Caco-2 (cell line): Measurements from ENCODE around the gene CCDC178. TPM values are rescaled to one million over a fixed set of nuclear protein-coding genes. Genes with fewer than 3 reads are reported as not detected.

Experiments
- BruUV-seq: library from RNA; stranded (reverse); fragments of 400-500 nt; replicated peaks from 2 replicates; lab custom pipeline; 2021; lab: Mats Ljungman, UMichigan
- CTCF ChIA-PET: fragments of 300-600 bp; sonication (Branson Sonifier 250); formaldehyde crosslinking; loops from one replicate; lab custom pipeline; 2022; ENCODE audit warnings: antibody characterized with exemption; lab: Charles Lee
- POLR2A ChIA-PET: fragments of 300-600 bp; sonication (Branson Sonifier 250); formaldehyde crosslinking; loops from one replicate; lab custom pipeline; 2022; ENCODE audit warnings: antibody characterized with exemption; lab: Charles Lee
- DNase-seq, 2 experiments: peaks; one replicate each; pipeline versions ENCODE4 v3.0.0 to v3.0.0-alpha.2; 2020 to 2022
- H3K27me3 ChIP-seq: replicated peaks from 2 replicates; pipeline ENCODE4 v1.6.0; 2011; ENCODE audit warnings: low read length; ENCODE audit not compliant: control insufficient read depth, insufficient read depth
- H3K36me3 ChIP-seq: 2 replicates; pipeline ENCODE4 v1.5.1; 2011; ENCODE audit warnings: low read length; ENCODE audit not compliant: control insufficient read depth, insufficient read depth
- H3K4me1 ChIP-seq: fragments of 250-450 bp; sonication (Bioruptor Pico); 2 replicates; pipeline ENCODE4 v1.5.1; 2020; ENCODE audit warnings: mild to moderate bottlenecking
- H3K4me3 ChIP-seq: 2 replicates; pipeline ENCODE4 v1.5.1; 2011; ENCODE audit warnings: low read depth, mild to moderate bottlenecking, control low read depth, low read length
- H3K9me3 ChIP-seq: fragments of 250-450 bp; sonication (Bioruptor Pico); 2 replicates; pipeline ENCODE4 v1.5.1; 2020; ENCODE audit warnings: mild to moderate bottlenecking, moderate library complexity
- H3K27ac Mint-ChIP-seq: one replicate; pipeline ENCODE4 v1.8.0; 2022; ENCODE audit warnings: mixed read lengths; ENCODE audit not compliant: unreplicated experiment
- H3K27me3 Mint-ChIP-seq: one replicate; pipeline ENCODE4 v1.8.0; 2022; ENCODE audit warnings: mixed read lengths; ENCODE audit not compliant: insufficient read depth, unreplicated experiment
- H3K36me3 Mint-ChIP-seq: one replicate; pipeline ENCODE4 v1.8.0; 2022; ENCODE audit warnings: mild to moderate bottlenecking, mixed read lengths; ENCODE audit not compliant: insufficient read depth, unreplicated experiment
- H3K4me1 Mint-ChIP-seq: one replicate; pipeline ENCODE4 v1.8.0; 2022; ENCODE audit warnings: low read depth, mixed read lengths; ENCODE audit not compliant: unreplicated experiment
- H3K4me3 Mint-ChIP-seq: one replicate; pipeline ENCODE4 v1.8.0; 2022; ENCODE audit warnings: mild to moderate bottlenecking, moderate library complexity, mixed read lengths; ENCODE audit not compliant: unreplicated experiment
- H3K9me3 Mint-ChIP-seq: one replicate; pipeline ENCODE4 v1.8.0; 2022; ENCODE audit warnings: mixed read lengths; ENCODE audit not compliant: unreplicated experiment
- intact Hi-C: fragments of 100-400 bp; cut with micrococcal nuclease; formaldehyde crosslinking; loops from one replicate; pipeline ENCODE4 v1.10.0; 2022; ENCODE audit not compliant: unreplicated experiment
- total RNA-seq: library from RNA; stranded (reverse); gene quantifications from 2 replicates; pipeline ENCODE4 v1.2.3, GENCODE V29; 2022
- TF ChIP-seq, protein P1 (sequence below), 2 experiments: fragments of 200-600 bp in 1 of 2; IDR thresholded peaks; 1 replicate in 1 of 2; 2 replicates in 1 of 2; pipeline versions ENCODE4 v1.5.1 to v1.8.0; 2011 to 2022; ENCODE audit warnings: antibody characterized with exemption in 1 of 2, control low read depth in 1 of 2, inconsistent platforms in 1 of 2, low read depth in 1 of 2, low read length in 1 of 2, mild to moderate bottlenecking in 1 of 2, moderate library complexity in 1 of 2; ENCODE audit not compliant: insufficient read depth in 1 of 2, severe bottlenecking in 1 of 2, unreplicated experiment in 1 of 2

The CCDC178 gene
- total RNA-seq, 1 experiment from 2014 or later, result not detected

DNA sequence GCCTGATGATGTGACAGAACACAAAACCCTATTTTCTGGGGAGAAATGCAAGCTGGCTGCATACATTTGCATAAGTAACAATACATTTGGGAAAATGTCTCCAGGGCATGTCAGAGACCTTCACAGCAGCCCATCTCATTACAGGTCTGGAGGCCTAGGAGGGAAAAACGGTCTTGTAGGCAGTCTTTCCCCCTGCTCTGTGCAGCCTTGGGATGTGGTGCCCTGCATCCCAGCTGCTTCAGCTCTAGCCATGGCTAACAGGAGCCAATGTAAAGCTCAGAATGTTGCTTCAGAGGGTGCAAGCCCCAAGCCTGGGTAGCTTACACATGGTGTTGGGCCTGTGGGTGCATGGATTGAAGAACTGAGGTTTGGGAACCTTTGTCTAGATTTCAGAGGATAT lies 133.0 kb downstream of the CCDC178 start:
- Mint-ChIP-seq H3K36me3 (no peaks in the 10 kb centered on the region), H3K27me3 (no peaks in the 10 kb centered on the region), H3K4me1 (no peaks in the 10 kb centered on the region), H3K9me3 (no peaks in the 10 kb centered on the region), H3K27ac (no peak overlapping the region), H3K4me3 (no peak overlapping the region)
- no peaks in the 10 kb centered on the region for H3K9me3 ChIP-seq
- no peaks in the 10 kb centered on the region for H3K27me3 ChIP-seq
- intact Hi-C loops, result no loop called here
- TF ChIP-seq, protein P1, sequence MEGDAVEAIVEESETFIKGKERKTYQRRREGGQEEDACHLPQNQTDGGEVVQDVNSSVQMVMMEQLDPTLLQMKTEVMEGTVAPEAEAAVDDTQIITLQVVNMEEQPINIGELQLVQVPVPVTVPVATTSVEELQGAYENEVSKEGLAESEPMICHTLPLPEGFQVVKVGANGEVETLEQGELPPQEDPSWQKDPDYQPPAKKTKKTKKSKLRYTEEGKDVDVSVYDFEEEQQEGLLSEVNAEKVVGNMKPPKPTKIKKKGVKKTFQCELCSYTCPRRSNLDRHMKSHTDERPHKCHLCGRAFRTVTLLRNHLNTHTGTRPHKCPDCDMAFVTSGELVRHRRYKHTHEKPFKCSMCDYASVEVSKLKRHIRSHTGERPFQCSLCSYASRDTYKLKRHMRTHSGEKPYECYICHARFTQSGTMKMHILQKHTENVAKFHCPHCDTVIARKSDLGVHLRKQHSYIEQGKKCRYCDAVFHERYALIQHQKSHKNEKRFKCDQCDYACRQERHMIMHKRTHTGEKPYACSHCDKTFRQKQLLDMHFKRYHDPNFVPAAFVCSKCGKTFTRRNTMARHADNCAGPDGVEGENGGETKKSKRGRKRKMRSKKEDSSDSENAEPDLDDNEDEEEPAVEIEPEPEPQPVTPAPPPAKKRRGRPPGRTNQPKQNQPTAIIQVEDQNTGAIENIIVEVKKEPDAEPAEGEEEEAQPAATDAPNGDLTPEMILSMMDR (IDR thresholded peaks at IDR 0.05; ENCODE audit: insufficient read depth in 1 of 2, low read depth in 1 of 2, low read length in 1 of 2, severe bottlenecking in 1 of 2, unreplicated experiment in 1 of 2), result no peak
- ChIA-PET CTCF (no interaction called here), POLR2A (no interaction called here)
- no TSS peak for BruUV-seq
- no peak overlapping the region for H3K4me3 ChIP-seq
- H3K4me1 ChIP-seq, result no peaks in the 10 kb centered on the region
- no peaks in the 10 kb centered on the region for H3K36me3 ChIP-seq
- DNase-seq, result no peak

DNA sequence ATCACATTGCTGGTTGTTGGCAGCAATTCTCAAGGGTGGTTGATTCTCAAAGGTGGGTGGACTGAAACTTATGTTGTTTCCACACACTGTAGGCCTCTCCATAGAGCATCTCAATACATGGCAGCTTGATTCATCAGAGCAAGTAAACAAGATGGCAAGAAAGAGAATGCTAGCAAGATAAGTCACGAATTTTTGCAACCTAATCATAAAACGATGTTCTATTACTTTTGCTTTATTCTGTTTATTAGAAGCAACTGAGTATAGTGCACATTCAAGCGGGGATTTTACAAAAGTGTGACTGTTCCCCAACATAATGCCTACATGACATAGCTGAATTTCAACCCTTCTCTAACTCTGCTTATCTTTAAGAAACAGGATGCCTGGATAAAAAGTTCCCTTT lies 136.2 kb downstream of the CCDC178 start:
- TF ChIP-seq, protein P1 (IDR thresholded peaks at IDR 0.05; ENCODE audit: insufficient read depth in 1 of 2, low read depth in 1 of 2, low read length in 1 of 2, severe bottlenecking in 1 of 2, unreplicated experiment in 1 of 2), result no peak
- no peak for DNase-seq
- Histone ChIP-seq H3K9me3 (no peaks in the 10 kb centered on the region), H3K4me1 (no peaks in the 10 kb centered on the region), H3K36me3 (no peaks in the 10 kb centered on the region), H3K27me3 (no peaks in the 10 kb centered on the region), H3K4me3 (no peak overlapping the region)
- Mint-ChIP-seq H3K9me3 (no peaks in the 10 kb centered on the region), H3K4me3 (no peak overlapping the region), H3K36me3 (no peaks in the 10 kb centered on the region), H3K4me1 (no peaks in the 10 kb centered on the region), H3K27me3 (no peaks in the 10 kb centered on the region), H3K27ac (no peak overlapping the region)
- no TSS peak for BruUV-seq
- ChIA-PET CTCF (no interaction called here), POLR2A (no interaction called here)
- intact Hi-C loops, result no loop called here

GRCh38 chr18:33291539-33291938 lies 149.0 kb downstream of the CCDC178 start:
- Histone ChIP-seq H3K4me1 (no peaks in the 10 kb centered on the region), H3K4me3 (no peak overlapping the region), H3K27me3 (no peaks in the 10 kb centered on the region), H3K9me3 (no peaks in the 10 kb centered on the region), H3K36me3 (no peaks in the 10 kb centered on the region)
- Mint-ChIP-seq H3K27ac (no peak overlapping the region), H3K36me3 (no peaks in the 10 kb centered on the region), H3K4me1 (no peaks in the 10 kb centered on the region), H3K27me3 (no peaks in the 10 kb centered on the region), H3K4me3 (no peak overlapping the region), H3K9me3 (no peaks in the 10 kb centered on the region)
- TF ChIP-seq, protein P1 (IDR thresholded peaks at IDR 0.05; ENCODE audit: insufficient read depth in 1 of 2, low read depth in 1 of 2, low read length in 1 of 2, severe bottlenecking in 1 of 2, unreplicated experiment in 1 of 2), result no peak
- ChIA-PET POLR2A (no interaction called here), CTCF (no interaction called here)
- intact Hi-C loops, result no loop called here
- no peak for DNase-seq
- no TSS peak for BruUV-seq
